ENCODE data around the gene AFF4. TPM values are rescaled to one million over a fixed set of nuclear protein-coding genes. Genes with fewer than 3 reads are reported as not detected.
"Not testable (repeated sequence)": the region's sequence is repeated elsewhere in the genome, so short reads cannot be mapped to it uniquely, and the experiment has no call there.

Gene AFF4
- total RNA-seq: 79.0 and 83.2 TPM in 2 replicates

DNA sequence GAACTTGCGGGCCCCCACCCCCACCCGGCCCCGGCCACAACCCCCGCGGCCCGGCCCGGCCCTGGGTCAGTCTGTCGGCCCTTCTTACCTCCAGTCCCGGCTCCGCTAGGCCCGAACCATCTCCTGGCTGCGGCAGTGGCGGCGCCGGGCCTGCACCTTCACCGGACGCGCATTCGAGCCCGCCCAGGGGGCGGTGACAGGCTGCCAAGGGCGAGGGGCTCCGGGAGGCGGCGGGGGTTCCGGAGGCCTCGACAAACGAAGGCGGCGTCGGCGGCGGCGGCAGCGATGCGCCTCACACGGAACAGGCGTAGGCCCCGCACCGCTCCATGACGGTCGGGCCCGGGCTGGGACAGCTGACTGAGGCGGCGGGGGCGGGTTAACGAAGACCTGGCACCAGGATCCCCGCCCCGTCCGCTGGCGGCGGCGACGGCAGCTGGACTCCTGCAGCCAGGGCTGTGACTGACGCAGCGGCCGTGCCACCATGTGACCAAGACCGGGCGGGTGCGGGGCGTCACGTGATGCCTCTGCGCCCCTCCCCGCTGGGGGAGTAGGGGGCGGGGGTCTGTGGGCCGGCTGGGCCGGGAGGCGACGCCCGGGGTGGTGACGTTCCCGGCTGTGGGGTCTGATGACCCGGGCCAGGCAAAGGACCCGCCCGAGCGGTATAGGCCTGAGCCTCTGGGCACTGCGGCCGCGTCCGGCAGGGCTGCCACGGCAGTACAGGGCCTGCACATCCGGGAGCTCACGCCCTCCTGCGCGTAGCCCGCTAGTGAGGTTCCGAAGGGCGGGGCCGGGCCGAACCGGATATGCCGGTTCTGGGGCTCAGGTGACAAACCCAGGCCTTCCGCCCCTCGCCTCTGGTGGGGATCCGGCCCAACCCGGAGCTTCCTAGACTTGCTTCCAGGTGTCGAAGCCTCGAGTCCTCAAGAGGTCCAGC lies at the start of gene AFF4:
Gene AFF4 (minus strand): TSS at position 464 of the 934 bp plus-strand sequence. CDS start 26,445 bp downstream, outside the sequence.
- Histone ChIP-seq H2AFZ (ENCODE audit: low read length) (peak within 1 kb of the TSS; percentile 92), H3K36me3 (ENCODE audit: insufficient read depth, low read length) (no peaks in the 10 kb centered on the region), H3K27me3 (ENCODE audit: insufficient read depth, low read length) (no peaks in the 10 kb centered on the region), H3K4me3 (ENCODE audit: insufficient read depth, low read length) (peak within 1 kb of the TSS; percentile 96), H3K27ac (ENCODE audit: low read depth, low read length) (peak within 1 kb of the TSS; percentile 99), H3K4me2 (ENCODE audit: insufficient read depth, low read length) (peak within 1 kb of the TSS; percentile 93), H3K9me3 (ENCODE audit: low read depth, low read length) (no peaks in the 10 kb centered on the region), H3K79me2 (ENCODE audit: insufficient read depth, low read length) (peaks cover 49% of the 10 kb centered on the region), H3K4me1 (ENCODE audit: insufficient read depth, low read length) (peaks cover 15% of the 10 kb centered on the region), H4K20me1 (ENCODE audit: insufficient read depth, low read length) (peaks cover 41% of the 10 kb centered on the region)
- no peak for TF ChIP-seq CTCF (IDR thresholded peaks at IDR 0.05; ENCODE audit: extremely low read depth, low read depth, low read length)
- peak; percentile 98 for DNase-seq (ENCODE audit: insufficient read length, low spot score, missing footprints)

GRCh38 chr5:133008455-133008854 lies 45.0 kb upstream of the AFF4 start:
- H3K36me3 ChIP-seq (ENCODE audit: insufficient read depth, low read length); H4K20me1 ChIP-seq (ENCODE audit: insufficient read depth, low read length); DNase-seq (ENCODE audit: insufficient read length, low spot score, missing footprints); H3K4me3 ChIP-seq (ENCODE audit: insufficient read depth, low read length); H2AFZ ChIP-seq (ENCODE audit: low read length); H3K27ac ChIP-seq (ENCODE audit: low read depth, low read length); H3K4me1 ChIP-seq (ENCODE audit: insufficient read depth, low read length); H3K79me2 ChIP-seq (ENCODE audit: insufficient read depth, low read length); H3K27me3 ChIP-seq (ENCODE audit: insufficient read depth, low read length); H3K4me2 ChIP-seq (ENCODE audit: insufficient read depth, low read length); H3K9me3 ChIP-seq (ENCODE audit: low read depth, low read length): not testable (repeated sequence)

GRCh38 chr5:133006653-133007052 lies 43.2 kb upstream of the AFF4 start:
- TF ChIP-seq CTCF (IDR thresholded peaks at IDR 0.05; ENCODE audit: extremely low read depth, low read depth, low read length): no peak

DNA sequence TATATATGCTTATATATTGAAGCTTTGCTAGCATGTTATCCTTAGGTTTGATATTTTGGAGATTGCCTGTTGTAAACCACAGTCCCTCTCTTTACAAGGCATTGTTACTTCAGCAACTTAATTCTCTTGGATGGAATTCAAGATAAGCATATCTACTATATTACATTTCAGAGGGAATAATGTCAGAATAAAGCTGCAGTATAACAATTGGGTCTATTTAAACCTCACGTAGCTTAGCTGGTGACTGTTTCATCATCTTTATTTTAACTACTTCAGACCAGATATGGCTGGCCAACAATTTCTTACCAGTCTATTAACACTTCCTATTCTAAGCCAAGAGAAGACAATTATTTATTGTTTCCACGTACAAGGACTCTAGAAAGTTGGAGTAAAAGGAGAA lies 35.8 kb upstream of the AFF4 start:
- no peak for TF ChIP-seq CTCF (IDR thresholded peaks at IDR 0.05; ENCODE audit: extremely low read depth, low read depth, low read length)
- Histone ChIP-seq H4K20me1 (ENCODE audit: insufficient read depth, low read length) (no peaks in the 10 kb centered on the region), H3K36me3 (ENCODE audit: insufficient read depth, low read length) (peaks cover 4% of the 10 kb centered on the region), H3K27ac (ENCODE audit: low read depth, low read length) (no peak overlapping the region), H3K4me2 (ENCODE audit: insufficient read depth, low read length) (no peak overlapping the region), H3K9me3 (ENCODE audit: low read depth, low read length) (no peaks in the 10 kb centered on the region), H2AFZ (ENCODE audit: low read length) (no peak overlapping the region), H3K27me3 (ENCODE audit: insufficient read depth, low read length) (no peaks in the 10 kb centered on the region), H3K79me2 (ENCODE audit: insufficient read depth, low read length) (no peaks in the 10 kb centered on the region), H3K4me1 (ENCODE audit: insufficient read depth, low read length) (no peaks in the 10 kb centered on the region), H3K4me3 (ENCODE audit: insufficient read depth, low read length) (no peak overlapping the region)
- peak; percentile 67 for DNase-seq (ENCODE audit: insufficient read length, low spot score, missing footprints)

More at GRCh38 chr5:133006653-133007052, 43.2 kb upstream of the AFF4 start:
- Histone ChIP-seq H3K4me1 (ENCODE audit: insufficient read depth, low read length) (no peaks in the 10 kb centered on the region), H3K4me3 (ENCODE audit: insufficient read depth, low read length) (no peak overlapping the region), H3K9me3 (ENCODE audit: low read depth, low read length) (no peaks in the 10 kb centered on the region), H4K20me1 (ENCODE audit: insufficient read depth, low read length) (no peaks in the 10 kb centered on the region), H3K27ac (ENCODE audit: low read depth, low read length) (no peak overlapping the region), H2AFZ (ENCODE audit: low read length) (no peak overlapping the region), H3K36me3 (ENCODE audit: insufficient read depth, low read length) (peaks cover 3% of the 10 kb centered on the region), H3K4me2 (ENCODE audit: insufficient read depth, low read length) (no peak overlapping the region), H3K79me2 (ENCODE audit: insufficient read depth, low read length) (no peaks in the 10 kb centered on the region), H3K27me3 (ENCODE audit: insufficient read depth, low read length) (no peaks in the 10 kb centered on the region)
- DNase-seq (ENCODE audit: insufficient read length, low spot score, missing footprints): no peak

Data from osteoblast (primary cell).